Measurements from ENCODE around the gene RAB23.

Gene RAB23

GRCh38 chr6:57182017-57182432, 40.1 kb downstream of the RAB23 start:
- no peak for DNase-seq (ENCODE audit: low read depth in 2 of 2)

- no peak for DNase-seq (ENCODE audit: low read depth in 2 of 2)
These were observed 41.5 kb downstream of the RAB23 start for GRCh38 chr6:57180596-57180995.

- no peak for DNase-seq (ENCODE audit: low read depth in 2 of 2)
These were observed 44.4 kb downstream of the RAB23 start for GRCh38 chr6:57177545-57178265.

- no peak for DNase-seq (ENCODE audit: low read depth in 2 of 2)
These were observed 47.6 kb downstream of the RAB23 start for GRCh38 chr6:57174511-57174907.

- no peak for DNase-seq (ENCODE audit: low read depth in 2 of 2)
These were observed 48.1 kb downstream of the RAB23 start for GRCh38 chr6:57173886-57174510.

- DNase-seq (ENCODE audit: low read depth in 2 of 2) = peak; percentile 6 to 19
These were observed 48.8 kb downstream of the RAB23 start for GRCh38 chr6:57173056-57173885.

- peak; percentile 84 to 92 for DNase-seq (ENCODE audit: low read depth in 2 of 2)
These were observed 49.7 kb downstream of the RAB23 start, which contains the start of gene BAG2 for GRCh38 chr6:57172136-57173055. Gene BAG2 (plus strand): TSS chr6:57172326. CDS start chr6:57172698, 372 bp downstream.

- no peak for DNase-seq (ENCODE audit: low read depth in 2 of 2)
These were observed 57.0 kb downstream of the RAB23 start for GRCh38 chr6:57165080-57165479.

GRCh38 chr6:57163956-57164355, 58.2 kb downstream of the RAB23 start:
- no peak for DNase-seq (ENCODE audit: low read depth in 2 of 2)

- no peak for DNase-seq (ENCODE audit: low read depth in 2 of 2)
These were observed 59.6 kb downstream of the RAB23 start for GRCh38 chr6:57162516-57162915.

GRCh38 chr6:57162028-57162427, 60.1 kb downstream of the RAB23 start:
- DNase-seq (ENCODE audit: low read depth in 2 of 2) = no peak

GRCh38 chr6:57159127-57159526, 63.0 kb downstream of the RAB23 start:
- DNase-seq (ENCODE audit: low read depth in 2 of 2) = no peak

- DNase-seq (ENCODE audit: low read depth in 2 of 2) = no peak
These were observed 63.4 kb downstream of the RAB23 start for GRCh38 chr6:57158658-57159057.

- peak in 1 of 2 donors; percentile 1 for DNase-seq (ENCODE audit: low read depth in 2 of 2)
These were observed 73.9 kb downstream of the RAB23 start for GRCh38 chr6:57147955-57148858.

- no peak for DNase-seq (ENCODE audit: low read depth in 2 of 2)
These were observed 74.7 kb downstream of the RAB23 start for GRCh38 chr6:57147401-57147800.

GRCh38 chr6:57143690-57144089, 78.4 kb downstream of the RAB23 start:
- no peak for DNase-seq (ENCODE audit: low read depth in 2 of 2)

GRCh38 chr6:57142178-57142525, 80.0 kb downstream of the RAB23 start:
- no peak for DNase-seq (ENCODE audit: low read depth in 2 of 2)

- DNase-seq (ENCODE audit: low read depth in 2 of 2) = no peak
These were observed 80.5 kb downstream of the RAB23 start for GRCh38 chr6:57141451-57142177.

GRCh38 chr6:57138026-57138425, 84.1 kb downstream of the RAB23 start:
- no peak for DNase-seq (ENCODE audit: low read depth in 2 of 2)

- no peak for DNase-seq (ENCODE audit: low read depth in 2 of 2)
These were observed 84.8 kb downstream of the RAB23 start for GRCh38 chr6:57137350-57137749.

Data from stimulated activated CD4-positive, alpha-beta T cell treated with anti-CD3 and anti-CD28 coated beads, Interleukin-4, amount 100 ng/mL, for 48 hours (primary cell).